Stimulated activated CD8-positive, alpha-beta memory T cell treated with anti-CD3 and anti-CD28 coated beads, Interleukin-15, amount 100 ng/mL, for 48 hours (primary cell): ENCODE measurements around the gene EFCC1.
A peak's percentile ranks its signal among the peaks of the same experiment; 100 is the strongest.

Experiments used
- DNase-seq, 2 donors: peaks; one replicate each; pipeline ENCODE4 v3.0.0-alpha.2; 2020; ENCODE audit warnings: low read depth in 2 of 2

Gene EFCC1

DNA sequence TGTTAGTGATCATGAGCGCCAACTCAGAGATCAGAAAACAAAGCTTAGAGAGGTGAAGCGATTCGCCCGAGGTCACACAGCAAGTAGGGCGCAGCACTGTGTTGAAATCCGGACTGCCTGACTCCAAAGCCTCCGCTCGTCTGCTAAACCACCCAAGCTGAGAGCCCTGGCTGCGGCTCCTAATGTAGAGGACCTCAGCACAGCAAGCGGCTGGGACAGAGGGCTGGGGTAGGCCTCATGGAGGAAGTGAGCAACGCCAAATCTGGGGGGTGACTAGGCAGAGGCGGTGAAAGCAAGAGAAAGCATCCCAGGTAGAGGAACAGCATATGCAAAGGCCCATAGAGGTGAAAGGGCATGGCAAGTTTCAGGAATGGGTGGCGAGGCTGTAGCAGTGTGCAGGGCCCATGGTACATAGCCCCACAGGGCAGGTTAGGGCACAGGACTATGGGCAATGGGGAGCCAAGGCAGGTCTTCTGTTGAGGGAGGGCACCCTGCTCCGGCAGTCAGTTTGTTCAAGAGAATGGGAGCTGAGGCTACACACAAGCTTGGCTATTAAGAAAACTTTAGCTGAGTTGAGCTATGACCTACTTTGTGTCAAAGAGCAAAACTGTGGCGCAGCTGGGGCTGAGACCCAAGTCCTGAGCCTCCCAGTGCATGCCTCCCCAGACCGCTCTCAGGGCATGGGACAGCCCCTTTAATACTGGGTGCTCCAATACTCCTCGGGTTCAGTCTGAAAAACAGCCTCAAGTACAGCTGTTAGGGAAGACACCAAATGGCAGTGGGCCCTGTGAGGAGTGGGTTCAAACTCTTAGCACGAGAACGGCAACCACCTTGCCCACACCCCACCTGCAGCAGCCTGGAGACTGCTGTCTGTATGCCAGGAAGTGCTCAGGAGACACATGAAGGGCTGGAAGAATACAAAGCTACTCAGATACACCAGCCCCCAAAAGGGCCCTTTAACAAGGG lies 6.2 kb upstream of the EFCC1 start:
- DNase-seq: no peak

DNA sequence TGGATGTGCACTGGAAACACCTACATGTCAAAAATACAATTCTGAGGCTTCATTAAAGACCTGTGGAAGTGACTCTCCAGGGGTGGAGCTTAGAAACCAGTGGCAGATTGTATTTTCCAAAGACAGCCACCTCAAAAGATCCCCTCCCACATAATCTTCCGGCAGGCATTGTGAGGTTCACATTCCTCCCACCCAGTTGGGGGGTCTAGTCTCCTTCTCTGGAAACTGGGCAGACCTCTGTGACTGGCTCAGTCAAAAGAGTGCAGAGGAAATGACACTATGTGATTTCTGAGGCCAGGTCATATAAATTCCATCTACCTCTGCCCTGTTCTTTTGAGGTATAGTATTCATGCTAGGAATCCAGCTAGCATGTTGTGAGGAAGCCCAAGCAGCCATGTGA lies 5.4 kb upstream of the EFCC1 start:
- DNase-seq: no peak

DNA sequence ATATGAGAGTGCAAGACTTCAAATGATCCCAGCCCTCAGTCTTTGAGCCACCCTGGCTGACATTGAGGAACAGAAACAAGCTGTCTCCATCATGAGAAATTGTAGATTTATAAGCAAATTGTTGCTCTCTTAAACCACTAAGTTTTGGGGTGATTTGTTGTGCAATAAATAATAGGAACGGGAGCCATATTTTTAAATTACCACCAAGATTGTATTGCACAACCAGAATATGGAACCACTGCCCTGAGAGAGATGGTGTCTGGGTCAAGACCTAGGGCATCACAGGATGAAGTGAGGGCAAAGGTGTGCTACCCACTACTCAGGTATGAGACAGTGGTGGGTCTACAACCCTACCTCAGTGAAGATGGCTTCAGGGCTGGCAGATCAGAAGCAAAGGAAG lies 4.9 kb upstream of the EFCC1 start:
- DNase-seq: no peak

DNA sequence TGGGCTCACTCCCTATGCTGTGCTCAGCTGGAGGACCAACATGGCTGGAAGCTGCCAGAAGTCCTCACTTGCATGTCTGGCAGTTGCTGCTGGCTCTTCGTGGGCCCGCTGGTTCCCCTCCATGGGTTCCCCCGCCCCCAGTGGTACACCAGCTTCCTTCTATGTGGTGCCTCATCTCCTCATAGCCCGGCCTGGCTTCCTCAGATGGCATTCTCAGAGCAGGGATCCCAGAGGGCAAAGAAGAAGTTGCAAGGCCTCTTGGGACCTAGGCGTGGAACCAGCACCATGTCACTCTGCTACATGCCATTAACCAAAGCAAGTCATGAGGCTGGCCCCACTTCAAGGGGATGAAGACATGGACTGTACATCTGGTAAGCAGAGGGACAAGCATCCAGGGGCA lies 4.4 kb upstream of the EFCC1 start:
- DNase-seq: no peak

DNA sequence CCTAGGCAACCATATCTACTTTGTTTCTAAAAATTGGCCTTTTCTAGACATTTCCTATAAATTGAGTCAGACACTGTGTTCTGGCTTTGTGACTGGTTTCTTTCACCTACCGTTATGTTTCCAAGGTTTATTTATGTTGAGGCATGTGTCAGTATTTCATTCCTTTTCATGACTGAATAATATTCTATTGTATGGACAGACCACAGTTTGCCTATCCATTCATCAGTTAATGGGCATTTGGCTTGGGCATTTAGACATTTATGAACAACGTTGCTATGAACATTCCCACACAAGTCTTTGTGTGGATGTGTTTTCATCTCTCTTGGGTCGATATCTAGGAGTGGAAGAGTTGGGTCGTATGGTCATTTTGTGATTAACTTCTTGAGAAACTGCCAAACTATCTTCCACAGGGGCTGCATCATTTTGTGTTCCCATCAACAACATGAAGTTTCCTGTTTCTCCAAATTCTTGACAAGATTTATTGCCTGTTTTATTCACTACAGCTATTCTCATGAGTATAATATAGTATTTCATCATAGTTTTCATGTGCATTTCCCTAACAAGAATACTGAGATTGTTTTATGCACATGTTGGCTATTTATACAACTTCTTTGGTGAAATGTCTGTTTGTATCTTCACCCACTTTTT lies 3.5 kb upstream of the EFCC1 start:
- no peak for DNase-seq

DNA sequence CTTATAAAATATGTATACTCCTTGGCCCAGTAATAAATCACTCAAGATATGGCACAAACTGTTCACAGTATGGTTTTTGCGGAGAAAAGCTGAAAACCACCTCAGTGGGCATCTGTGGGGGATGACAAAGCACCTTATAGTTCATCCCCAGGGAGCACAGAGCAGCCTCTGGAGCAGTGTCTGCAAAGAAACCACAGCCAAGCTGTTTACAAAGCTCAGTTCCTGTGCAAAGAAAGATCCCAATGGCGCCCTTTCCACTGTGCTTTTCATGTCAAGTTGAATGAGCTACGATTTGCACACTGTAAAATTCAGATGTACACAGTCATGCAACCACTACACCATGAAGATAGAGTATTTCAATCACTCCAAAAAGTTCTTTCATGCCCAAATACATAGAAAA lies 2.5 kb upstream of the EFCC1 start:
- DNase-seq: no peak

DNA sequence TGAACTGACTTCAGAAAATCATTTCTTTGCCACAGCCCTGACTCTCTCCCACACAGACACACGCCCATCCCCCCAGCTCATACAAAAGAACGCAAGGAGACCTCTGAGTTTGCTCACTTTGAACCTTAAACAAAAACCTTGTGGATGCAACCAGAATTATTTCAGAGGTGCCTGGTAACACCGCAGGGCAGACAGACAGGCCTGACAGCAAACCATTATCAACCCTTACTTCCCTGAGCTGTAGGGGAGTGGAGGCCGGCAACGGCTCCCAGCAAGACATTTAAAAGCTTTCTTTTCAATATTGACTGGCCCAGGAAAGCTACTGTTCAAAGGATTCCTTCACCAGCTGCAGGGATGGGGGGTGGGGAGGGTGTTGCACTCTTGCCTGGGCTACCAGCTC lies 2.0 kb upstream of the EFCC1 start:
- DNase-seq: no peak

DNA sequence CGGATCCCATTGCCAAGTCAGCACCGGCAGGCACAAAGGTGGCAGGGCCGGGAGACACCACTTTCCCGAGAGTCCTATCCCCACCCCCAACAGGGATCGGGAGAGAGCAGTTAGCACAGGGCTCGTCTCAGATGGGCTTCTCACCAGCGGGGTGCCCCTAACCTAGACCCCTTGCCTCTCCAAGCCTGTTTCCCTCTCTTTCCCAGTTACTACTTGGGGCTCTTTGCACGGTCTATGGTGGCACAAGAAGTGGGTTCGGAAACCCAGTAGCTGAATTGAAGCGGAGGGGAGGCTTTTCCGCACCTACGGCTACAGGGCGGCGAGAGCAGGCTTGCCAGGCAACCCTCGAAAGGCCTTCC lies 383 bp upstream of the EFCC1 start:
- no peak for DNase-seq

DNA sequence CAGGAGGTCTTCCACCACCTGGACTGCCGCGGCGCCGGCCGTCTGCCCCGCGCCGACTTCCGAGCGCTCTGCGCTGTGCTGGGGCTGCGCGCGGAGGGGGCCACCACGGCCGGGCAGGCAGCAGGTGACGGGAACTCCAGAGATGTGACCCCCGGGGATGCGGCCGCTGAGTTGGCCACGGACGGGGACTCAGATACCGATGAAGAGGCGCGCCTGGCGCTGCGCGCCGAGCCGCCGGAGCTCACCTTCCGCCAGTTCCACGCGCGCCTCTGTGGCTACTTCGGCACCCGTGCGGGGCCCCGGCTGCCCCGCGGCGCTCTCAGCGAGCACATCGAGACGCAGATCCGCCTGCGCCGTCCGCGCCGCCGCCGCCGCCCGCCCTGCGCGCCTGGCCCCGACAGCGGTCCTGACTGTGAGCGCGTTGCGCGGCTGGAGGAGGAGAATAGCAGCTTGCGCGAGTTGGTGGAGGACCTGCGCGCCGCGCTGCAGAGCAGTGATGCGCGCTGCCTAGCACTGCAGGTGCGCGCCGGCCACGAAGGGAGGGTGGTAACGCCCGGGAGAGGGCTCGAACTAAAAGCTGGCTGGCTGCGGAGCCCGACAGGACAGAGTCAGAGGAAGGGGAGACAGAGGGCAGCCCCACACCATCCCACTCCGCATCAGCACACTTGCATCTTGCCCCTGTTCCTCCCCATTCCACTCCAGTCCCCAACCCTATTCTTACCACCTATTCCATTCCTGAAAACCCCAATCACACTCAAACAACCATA lies 885 bp downstream of the EFCC1 start:
- no peak for DNase-seq

DNA sequence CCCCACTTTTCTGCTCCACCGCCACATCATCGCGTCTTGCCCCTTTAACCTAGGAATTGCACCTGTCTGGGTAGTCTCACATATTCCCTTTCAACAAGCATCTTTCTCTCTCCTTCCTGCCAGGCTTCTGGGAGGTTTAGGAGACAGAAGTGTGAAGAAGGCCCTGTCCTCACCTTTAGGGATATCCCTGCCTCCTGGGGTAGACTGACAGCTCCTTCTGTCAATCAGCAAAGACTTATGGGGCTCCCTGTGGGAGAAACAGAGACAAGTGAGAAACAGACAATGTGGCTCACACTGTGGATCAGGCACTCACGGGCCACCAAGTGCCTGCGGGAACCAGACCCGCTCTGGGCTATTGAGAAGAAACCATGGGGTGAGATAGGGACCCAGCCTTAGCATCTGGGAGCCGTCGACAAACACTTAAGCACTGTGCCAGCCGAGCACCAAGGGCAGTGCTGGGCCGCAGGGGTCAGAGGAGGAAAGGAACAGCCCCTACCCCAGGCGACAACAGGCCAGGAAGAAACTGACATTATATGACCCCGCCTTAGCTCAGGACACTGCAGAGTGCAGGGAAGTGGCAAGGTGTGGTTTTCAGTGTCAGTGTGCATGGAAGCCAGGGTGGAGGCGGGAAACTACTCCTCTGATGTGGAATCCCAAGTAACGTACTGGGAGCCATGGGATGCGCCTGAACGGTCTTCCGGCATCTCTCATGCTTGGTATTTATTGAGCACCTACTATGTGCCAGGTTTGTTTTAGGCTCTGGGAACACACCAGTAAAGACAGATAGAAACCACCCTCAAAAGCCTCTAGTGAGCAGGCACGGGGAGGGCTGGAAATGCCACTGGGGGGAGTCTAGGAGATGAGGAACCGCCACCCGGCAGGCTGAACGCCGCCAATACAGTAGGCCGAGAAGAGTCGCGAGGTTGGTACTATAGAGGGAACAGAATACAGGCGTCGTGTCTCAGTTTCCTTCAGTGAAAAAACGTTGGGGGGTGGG lies 1.8 kb downstream of the EFCC1 start:
- no peak for DNase-seq

DNA sequence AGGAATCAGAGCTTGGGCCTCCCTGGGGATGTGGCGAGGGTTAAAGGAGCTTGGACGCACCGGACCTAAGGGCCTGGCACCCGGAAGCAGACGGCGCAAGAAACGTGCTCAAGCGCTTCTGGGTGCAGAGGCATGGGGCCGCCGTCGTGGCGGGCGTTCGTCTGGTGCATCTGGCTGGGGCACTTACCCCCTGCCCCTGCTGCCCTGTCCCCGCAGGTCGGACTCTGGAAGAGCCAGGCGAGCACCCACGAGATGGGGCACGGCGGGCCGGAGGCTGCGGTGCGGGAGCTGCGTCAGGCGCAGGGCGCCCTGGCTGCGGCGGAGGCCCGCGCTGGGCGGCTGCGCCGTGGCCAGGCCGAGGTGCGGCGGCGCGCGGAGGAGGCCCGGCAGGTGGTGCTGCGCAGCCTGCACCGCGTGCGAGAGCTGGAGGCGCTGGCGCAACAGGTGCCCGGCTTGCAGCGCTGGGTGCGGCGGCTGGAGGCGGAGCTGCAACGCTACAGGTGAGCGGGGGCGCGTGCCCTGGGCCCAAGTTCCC lies 2.5 kb downstream of the EFCC1 start:
- DNase-seq: peak in 1 of 2 donors; percentile 42

DNA sequence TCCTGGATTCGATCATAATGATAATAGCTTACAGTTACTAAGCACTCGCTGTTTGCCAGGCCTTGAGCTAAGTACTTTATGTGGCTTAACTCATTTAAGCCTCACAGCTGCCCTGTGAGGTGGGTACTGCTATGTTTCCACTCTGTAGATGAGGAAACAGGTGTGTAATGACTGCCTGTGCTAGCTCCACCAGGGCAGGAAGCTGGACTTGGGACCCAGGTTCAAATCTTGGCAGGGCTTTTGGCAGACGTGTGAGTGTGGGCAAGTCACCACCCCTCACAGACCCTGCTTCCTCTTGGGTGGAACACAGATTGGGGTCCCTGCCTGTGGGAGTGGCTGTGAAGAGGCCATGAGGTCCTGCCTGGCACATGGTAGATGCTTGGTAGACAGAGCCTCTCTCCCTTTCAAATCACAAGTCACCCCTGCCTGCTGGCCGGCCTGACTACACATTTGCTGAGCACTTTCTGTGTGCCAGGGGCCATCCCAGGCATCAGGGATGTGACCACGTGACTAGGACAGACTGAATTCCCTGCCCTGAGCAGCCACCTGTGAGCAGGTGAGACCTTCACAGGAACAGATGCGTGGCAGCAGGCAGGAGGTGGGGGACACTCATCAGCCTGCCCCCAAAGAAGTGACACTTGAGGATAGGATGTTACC lies 3.7 kb downstream of the EFCC1 start:
- DNase-seq: no peak

DNA sequence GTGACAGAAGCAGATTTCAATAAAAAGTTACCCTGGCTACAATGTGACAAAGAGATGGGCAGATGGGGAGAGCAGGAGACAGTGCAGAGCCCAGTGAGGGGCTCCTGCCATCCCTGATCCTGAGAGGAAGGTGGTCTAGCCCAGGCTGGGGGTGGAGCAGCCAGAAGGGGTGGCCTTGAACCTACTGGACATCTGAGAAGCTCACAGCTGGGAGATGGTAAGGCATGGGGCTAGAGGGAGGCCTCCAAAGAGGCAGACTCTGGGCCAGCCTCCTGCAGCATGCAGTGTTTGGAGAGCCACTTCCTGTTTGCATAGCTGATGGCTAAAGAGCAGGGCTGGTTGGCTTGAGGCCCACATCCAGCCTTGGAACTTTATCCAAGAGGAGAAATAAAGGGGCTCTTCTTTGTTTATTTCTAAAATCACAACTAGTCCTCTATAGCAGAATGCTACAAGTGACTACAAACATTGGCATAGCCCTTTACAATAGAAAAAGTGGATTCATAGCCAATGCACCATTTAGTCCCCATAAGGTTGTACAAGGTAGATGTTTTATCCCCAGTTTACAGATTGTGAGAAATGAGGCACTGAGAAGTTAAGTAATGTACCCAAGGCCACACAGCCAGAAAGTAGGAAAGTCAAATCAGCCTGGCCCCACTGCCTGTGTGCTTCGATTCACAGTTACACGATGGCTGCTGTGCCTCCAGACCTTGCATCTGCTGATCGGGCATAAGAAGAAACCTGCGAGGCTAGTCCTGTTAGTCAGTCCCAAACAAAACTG lies 4.6 kb downstream of the EFCC1 start:
- no peak for DNase-seq

DNA sequence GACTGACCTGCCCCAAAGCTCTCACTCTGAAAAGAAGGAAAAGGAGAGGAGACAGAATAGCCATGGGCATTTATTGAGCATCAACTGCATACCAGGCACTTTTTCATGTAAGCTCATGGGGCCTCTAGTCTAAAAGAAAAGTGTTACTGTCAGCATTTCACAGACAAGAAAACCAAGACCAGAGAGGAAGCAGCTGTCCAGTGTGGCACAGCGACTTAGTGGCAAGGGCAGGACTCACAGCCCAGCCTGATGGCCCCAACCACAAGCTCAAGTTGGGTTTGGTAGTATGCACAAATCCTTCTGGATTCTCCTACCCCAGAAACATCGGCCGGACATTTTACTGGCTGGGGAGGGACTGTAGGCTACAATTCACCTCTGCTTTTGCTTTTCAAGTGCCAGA lies 5.8 kb downstream of the EFCC1 start:
- DNase-seq: no peak

DNA sequence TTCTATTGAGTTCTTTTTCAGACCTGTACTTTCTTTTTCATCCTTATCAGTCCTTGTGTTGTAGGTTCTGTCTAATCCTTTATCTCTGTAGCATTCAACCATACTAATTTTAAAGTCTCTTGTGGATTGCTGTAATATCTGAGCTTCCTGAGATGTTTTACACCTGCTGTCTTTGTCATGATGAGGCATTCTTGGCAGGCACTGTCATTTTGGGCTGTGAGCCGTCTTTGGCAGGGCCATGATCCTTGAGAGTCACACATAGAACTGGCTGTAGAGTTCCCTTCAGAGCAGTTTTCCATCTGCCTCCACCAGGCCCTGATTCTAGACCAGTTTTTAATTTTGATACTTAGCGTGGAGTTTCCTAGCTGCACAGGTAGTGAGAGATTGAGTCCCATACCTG lies 6.7 kb downstream of the EFCC1 start:
- no peak for DNase-seq

DNA sequence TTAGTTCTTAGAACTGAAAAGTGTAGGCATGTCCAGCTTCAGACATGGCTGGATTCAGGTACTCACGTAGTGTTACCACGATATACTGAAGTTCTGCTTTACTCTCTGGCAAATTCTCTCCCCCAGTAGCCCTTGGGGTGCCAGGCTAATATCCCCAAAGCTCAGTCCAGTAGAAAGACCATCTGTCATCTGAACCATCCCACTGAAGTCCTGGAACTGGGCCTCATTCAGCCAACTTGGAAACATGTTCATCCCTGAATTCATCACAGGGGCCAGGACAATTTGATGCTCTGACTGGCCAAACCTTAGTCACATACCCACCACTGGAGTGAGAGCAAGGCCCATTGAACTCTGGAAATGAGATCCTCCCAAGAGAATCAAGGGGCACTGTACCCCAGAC lies 8.2 kb downstream of the EFCC1 start:
- no peak for DNase-seq

DNA sequence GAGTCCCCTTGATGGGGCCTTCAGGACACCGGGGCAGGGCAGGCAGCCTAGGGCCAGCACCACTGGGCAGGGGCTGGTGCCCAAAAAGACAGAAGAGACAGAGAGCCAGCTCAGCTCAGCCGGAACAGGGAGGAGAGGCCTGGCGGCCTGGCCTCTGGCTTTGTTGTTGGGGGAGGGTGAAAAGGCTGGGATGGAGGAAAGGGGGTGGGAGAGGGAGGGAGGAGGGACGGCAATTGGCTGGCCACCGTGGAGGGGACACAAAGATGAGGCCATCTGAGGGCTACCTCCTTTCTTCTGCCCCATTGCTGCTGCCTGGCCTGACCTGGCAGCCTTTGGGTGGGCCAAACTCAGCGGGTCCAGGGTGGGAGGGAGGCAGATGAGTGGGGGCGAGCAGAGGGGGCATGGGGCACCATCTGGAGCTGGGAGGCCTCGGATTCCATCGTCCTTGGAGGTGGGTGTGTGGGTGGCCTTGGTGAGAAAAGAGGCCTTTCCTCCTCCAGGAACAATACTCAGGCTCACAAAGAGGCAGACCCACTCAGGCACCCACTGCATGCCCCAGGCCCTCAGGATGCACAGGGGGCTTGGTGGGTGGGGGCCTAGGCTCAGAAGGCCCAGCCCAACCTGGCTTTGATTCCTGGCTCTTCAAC lies 9.3 kb downstream of the EFCC1 start:
- no peak for DNase-seq

DNA sequence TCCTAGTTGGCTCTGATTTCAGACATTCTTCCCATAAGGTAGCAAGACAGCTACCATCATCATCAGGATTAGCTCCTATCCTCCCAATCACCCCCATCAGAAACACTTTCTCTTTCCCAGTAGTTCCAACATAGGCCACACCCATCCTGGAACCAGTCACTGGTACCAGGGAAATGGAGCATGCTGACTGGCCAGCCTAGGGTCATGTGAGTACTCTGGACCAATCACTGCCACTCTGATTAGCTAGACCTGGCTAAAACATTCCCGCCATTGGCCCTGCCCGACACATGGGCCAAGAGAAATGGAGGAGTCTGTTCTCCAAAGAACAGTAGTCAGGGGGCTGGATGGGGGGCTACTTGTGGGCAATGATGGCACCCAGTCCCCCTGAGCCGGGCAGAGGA lies 12.4 kb downstream of the EFCC1 start:
- DNase-seq: no peak

DNA sequence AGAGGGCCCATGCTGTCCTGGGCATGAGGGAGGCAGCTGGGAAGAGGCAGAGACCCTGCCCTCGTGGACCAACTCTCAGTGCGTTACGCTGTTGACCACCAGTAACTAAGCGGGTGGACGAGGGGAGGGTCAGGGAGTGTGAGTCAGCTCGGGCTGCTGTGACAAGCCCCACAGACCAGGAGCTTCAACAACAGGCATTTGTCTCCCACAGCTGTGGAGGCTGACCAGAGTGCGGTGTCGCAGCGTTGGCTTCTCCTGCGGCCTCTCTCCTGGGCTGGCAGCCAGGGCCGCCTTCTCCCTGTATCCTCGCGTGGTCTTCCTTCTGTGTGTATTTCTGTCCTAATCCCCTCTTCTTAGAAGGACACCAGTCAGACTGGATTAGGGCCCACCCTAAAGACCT lies 13.0 kb downstream of the EFCC1 start:
- DNase-seq: no peak
